ENCODE measurements around the gene PPP2R2D.

PPP2R2D gene

DNA sequence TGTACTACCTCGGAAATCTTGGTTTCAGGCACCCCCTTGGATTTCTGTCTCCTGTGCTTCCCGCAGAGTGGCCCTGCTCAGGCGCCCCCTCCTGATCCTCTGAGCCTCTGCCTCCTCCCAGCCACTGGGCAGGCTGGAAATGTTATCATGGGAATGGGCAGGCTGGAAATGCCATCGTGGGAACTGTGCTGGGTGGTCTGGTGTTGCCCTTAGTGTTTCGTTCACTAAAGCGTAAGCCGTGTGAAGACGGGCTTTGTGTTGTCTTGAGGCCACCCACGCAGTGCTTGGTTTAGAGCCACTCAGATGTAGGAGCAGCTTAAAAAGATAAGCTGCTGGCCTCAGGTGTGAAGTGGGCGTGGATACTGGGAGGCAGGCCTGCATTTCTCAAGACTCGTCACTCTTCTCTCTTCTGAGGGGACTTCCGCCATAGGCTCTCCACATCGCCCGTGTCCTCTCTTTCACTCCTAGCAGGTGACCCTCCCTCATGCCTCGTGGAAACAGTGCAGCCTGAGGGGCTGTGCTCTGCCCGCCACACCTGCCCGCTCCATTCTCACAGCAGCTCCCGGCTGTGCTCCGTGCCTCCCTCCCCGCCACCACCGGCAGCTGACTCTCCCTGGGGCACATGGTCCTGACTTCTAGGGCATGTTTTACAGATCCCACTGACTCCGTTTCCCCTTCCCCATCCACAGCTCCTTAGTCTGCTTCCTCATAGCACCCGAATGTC, 28.5 kb downstream of the PPP2R2D start:
- DNase-seq (ENCODE audit: low read depth in 2 of 2) = no peak

DNA sequence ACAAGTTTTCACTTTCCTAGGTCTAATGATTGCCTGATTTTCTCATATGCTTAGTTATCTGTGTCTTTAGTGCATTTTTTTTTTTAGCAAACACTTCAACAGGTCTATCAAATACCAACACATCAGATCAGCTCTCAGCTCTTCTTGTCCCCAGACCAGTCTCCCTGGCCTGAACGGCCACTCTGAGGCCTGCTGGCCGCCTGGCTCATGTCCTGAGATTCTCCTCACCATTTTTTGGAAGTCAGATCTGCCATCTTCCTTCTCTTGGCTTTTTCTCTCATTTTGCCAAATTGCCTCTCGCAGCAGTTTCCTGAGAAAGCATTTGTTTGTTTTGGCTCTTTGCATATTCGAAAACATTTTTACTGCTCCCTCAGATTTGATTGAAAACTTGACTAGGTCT, 29.3 kb downstream of the PPP2R2D start:
- DNase-seq (ENCODE audit: low read depth in 2 of 2) = no peak

DNA sequence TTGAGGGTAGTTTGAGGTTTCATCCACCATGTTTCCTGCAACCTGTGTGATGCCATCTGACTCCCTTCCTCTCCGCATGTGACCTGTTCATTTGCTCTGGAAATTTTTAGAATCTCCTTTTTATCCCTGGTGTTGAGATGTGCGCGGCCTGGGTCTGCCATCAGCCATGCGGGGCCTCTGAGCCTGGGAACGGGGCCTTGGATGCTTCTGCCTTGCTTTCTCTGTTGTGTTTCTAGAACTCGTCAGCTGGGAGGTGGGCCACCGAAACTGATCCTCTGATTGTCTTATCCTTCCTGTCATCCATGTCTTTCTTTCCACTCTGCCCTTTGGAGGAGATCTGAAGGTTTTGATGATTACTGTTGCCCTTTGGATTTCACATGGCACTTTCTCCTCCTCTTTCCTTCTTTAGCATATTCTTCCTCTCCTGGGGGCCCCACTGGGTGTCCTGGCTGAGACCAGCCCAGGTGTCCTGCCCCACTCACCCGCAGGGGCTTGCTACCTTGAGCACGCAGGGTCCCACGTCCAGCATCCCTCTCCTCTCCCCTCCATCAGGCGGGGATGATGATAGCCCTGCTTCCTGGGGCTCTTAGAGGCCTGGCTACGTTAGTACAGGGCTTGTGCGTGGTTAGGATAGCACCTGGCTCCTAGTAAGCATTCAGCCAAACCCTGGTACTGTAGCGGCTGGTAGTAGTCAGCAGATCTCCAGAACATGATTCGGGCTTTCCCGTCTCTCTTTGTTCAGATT, 29.9 kb downstream of the PPP2R2D start:
- DNase-seq (ENCODE audit: low read depth in 2 of 2) = no peak

DNA sequence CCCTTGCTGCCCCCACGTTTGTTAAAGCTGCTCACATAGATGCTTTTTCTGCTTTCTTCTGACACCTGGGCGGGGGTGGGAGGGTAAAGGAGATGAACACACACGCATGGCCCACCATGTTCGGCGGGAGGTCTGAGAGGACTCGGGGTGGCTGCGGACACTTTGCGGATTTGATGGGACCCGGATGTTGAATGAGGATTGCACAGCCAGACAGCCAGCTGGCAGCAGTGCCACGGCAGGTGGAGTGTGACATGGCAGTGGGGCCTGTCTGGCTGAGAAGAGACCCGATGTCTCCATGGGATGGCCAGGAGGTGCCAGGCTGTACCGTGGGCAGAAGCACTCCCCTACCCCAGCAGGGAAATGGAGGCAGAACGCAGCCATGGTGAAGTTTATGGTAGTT, 31.2 kb downstream of the PPP2R2D start:
- no peak for DNase-seq (ENCODE audit: low read depth in 2 of 2)

DNA sequence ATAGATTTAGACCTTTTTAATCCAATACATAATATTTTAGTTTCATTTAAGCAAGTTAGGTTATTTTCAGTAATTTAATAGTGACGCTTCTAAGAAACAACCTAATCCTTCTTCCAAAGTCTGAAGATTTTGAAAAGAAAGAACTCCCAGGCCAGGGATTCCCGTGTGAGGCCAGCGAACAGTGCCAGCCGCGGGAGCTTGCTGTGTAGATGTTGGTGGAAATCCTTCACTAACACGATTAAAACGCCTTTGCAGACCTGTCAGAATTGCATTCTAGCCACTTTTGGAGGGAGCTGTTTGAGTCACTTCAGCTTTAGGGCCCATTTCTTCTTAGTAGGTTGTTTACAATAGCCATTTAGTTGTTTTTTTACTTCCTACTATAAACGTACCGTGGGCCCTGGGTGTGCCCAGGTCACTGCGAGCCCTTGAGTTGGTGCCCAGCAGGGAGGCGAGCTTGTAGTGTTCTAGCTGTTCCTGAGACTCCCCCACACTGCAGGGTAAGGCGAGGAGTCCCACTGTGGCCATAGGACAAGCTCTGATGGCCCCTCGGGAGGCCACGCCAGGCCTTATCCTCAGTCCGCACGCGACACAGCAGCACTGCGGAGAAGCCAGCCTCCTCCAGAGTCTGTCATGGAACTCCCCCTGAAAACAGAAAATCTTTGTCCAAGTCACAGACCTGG, 32.3 kb downstream of the PPP2R2D start:
- DNase-seq (ENCODE audit: low read depth in 2 of 2) = no peak

DNA sequence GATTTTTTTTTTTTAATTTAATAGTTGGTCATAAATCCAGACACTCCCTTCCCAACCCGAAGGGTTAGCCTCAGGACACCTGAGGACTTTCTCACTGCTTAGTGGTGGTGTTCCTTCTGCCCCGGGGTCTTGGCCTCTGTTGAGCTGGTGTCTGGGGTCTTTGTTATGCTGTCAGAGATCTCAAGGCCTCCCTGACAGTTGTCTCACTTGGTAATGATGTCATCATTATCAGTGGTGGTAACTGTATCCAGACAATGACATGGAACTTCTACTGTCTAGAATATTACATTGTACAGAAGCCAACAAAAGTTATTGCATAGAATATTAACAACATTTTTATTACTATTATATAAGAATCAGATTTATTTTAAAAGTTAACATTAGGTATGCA, 32.9 kb downstream of the PPP2R2D start:
- DNase-seq (ENCODE audit: low read depth in 2 of 2) = no peak

DNA sequence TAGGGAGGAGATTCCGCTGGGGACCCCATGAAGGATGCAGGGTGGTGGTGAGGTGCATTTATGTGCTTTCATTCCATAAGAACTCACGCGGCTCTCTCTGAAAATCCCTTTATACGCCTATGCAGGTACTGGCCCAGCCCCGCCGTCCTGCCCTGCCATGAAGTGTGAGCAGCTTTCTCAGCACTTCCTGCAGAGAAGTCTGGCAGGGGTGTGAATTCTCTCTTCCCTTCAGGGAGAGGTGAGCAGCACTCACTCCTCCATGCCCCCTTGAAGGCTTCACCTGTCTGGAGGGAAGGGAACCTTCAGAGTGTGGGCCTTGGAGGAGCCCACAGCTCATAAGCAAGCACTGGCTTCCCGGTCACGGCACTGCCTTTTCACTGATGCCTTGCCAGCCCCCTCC, 34.0 kb downstream of the PPP2R2D start:
- no peak for DNase-seq (ENCODE audit: low read depth in 2 of 2)

DNA sequence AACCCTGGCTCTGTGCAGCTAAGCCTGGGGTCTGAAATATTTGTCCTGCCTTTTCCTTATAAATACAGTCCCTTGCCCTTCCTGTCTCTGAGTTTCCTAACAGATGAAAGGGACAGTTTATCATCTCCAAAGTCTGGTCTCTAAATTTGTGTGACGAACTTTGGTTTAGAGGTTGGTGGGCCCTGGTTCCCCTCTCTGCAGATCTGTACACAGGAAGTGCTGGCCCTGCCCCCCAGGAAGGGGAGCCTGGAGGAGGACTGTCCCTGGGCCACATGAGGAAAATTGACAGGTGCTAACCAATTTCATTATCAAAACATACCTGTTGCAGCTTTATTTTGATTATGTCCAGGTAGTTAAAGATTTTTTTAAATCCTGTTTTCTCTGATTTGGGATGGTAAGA, 34.5 kb downstream of the PPP2R2D start:
- DNase-seq (ENCODE audit: low read depth in 2 of 2) = no peak

DNA sequence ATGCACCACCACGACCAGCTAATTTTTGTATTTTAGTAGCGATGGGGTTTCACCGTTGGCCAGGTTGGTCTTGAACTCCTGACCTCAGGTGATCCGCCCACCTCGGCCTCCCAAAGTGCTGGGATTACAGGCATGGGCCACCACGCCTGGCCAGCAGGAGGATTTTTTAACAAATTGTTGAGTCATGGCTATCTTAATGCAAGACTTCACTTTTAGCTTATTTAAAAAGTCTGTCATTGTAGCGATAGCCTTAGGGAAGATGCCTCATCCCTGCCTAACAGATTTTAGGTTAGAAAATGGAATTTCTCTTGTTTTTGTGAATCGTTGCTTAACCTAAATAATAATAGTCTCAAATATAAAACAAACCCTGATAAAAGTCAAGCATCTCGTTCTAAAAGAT, 35.5 kb downstream of the PPP2R2D start:
- no peak for DNase-seq (ENCODE audit: low read depth in 2 of 2)

DNA sequence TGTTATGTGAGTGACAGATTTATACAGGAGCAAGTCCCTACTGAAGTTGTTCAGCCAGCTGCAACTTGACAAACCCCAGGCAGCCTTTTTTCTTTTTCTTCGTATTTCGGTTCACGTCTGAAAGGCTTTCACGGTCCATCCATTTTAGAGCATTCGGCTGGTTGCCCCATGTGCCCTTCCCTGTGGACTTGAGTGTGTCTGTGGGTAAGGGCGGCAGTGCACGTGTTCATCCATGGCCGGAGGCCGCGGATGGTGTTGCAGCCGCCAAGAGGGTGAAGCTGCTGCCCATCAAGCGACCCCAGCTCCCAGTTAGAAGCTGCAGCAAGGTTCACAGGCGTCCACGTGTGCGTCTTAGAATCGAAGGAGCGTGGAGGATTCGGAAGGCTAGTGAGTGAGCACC, 35.9 kb downstream of the PPP2R2D start:
- no peak for DNase-seq (ENCODE audit: low read depth in 2 of 2)

DNA sequence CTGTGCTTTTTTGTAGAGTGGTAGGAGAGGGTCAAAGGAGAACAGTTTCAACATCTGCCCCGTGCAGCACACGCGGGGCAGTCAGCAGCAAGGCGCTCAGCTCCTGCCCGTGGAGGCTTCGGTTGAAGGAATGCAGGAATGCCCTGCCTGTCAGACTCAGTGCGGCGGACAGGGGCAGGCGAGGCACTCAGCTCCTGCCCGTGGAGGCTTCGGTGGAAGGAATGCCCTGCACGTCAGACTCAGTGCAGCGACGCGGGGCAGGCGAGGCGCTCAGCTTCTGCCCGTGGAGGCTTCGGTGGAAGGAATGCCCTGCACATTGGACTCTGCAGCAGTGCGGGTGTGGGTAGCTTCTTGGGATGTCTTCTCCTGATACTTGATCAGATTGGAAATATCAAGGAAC, 37.0 kb downstream of the PPP2R2D start:
- no peak for DNase-seq (ENCODE audit: low read depth in 2 of 2)

DNA sequence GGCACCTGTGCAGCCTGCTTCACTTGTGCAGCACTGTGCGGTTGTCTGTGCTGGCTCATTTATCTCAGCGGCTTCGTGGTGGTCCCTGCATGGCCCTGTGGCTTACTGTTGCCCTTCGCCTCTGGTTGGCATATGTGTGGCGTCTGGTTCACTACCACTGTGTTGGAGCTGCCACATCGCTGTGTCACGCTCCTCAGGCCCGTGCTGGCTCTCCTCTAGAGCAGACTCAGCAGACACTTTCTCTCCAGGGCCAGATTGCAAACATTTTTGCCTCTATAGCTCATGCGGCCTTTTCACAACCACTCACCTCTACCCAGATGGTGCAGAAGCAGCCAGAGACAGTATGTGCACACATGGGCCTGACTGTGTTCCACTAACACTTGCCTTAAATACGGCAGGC, 37.9 kb downstream of the PPP2R2D start:
- no peak for DNase-seq (ENCODE audit: low read depth in 2 of 2)

DNA sequence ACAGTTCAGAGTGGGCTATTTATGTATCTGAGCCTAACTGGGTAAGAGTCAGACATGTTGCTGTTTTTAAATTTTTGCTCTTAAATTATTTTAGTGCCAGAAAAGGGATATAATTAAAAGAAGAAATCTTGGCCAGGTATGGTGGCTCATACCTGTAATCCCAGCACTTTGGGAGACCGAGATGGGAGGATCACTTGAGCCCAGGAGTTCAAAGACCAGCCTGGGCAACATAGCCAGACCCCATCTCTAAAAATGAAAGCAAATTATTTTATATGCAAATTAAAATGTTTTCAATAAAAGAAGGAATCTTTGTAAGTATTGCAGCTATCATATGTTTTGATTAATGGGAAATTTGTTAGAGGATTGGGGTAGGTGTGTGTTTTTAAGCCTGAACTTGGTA, 41.6 kb downstream of the PPP2R2D start:
- no peak for DNase-seq (ENCODE audit: low read depth in 2 of 2)

DNA sequence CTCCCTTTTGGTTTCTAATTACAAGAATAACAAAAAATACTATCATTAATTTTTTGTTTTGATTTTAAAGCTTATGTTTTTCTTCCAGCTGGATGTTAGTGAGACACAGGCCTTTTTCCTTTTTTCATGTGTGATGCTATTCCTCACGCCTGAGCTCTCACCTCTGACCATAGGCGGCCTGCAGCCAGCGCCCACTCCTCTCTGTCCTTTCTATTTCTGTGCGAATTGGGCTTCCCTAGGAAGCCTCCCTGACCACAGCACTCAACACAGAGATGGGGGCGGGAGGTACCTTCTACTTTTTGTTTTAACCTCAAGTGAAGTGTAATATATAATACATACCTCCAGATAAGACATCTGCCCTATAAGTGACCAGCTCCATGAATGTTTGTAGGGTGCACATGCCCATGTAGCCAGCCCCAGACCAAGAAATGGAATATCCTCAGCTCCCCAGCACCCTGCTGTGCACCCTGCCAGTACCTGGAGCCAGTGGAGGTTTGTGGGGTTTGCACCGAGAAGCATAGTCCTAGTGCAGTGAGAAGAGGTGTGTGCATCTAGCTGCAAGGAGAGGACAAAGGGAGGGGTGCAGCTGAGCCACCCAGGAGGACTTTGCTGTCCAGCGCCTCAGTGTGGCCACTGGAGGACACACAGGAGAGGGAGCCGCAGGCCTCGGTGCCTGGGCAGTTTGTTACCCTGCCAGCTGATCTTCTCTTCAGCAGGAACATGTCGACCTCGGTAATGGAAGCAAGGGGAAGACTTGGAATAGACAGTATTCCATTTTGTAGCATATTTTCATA, 42.4 kb downstream of the PPP2R2D start:
- no peak for DNase-seq (ENCODE audit: low read depth in 2 of 2)

DNA sequence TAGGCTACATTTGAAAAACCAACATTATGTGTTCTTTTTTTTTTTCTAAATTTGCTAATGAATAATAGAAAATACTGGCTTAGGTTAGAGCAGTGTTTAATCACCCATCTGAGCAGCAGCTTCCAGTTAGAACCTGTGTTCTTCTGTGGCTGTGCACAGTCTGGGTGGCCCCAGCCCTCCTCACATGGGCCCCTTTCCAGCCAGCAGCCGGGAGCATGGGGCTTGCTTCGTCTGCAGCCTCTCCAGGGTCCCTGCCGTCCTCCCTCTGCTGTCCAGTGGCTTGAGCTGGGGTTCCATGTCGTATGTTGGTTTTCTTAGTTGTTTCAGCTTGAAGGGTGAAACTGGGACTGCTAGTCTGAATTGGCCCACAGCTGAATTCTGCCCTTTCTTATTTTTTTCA, 43.6 kb downstream of the PPP2R2D start:
- no peak for DNase-seq (ENCODE audit: low read depth in 2 of 2)

DNA sequence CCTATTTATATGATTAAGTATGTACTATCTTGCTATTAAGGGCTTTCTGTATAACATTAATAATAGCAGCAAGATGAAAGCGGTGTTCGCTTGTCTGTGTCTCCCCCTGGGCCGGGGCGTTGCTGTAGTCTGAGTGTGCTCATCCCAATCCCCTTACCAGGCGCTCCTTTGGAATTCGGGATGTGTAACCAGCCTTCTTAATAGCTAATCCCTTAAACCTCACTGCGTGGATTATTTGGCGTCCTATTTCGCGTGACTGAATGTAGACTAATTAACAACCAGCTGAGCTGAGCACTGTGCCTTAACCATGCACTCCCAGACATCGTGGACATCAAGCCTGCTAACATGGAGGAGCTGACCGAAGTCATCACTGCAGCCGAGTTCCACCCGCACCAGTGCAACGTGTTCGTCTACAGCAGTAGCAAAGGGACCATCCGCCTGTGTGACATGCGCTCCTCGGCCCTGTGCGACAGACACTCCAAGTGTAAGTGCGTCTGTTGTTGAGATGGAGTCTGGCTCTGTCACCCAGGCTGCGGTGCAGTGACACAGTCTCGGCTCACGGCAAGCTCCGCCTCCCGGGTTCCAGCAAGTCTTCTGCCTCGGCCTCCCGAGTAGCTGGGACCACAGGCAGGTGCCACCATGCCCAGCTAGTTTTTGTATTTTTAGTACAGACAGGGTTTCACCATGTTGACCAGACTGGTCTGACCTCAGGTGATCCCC, 44.3 kb downstream of the PPP2R2D start:
- no peak for DNase-seq (ENCODE audit: low read depth in 2 of 2)

DNA sequence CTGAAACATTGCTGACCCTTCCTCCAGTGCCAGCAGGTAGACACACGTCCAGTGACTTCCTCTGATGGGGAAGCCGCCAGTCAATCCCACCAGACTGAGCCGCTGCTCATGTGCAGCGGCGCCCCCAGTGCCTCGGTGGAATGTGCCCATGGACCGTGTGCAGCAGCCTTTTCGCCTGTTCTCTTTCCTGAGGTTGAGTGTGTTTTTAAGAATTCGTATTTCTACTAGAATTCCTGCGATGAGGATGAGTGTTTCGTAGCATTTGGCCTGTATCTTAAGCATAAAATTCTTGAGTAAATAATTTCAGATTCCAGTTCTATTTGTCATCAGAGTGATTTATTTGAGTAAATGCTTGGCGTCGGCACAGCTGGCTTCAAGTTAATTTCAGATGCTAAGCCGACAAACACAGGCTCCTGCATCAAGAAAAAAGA, 45.5 kb downstream of the PPP2R2D start:
- DNase-seq (ENCODE audit: low read depth in 2 of 2) = no peak

DNA sequence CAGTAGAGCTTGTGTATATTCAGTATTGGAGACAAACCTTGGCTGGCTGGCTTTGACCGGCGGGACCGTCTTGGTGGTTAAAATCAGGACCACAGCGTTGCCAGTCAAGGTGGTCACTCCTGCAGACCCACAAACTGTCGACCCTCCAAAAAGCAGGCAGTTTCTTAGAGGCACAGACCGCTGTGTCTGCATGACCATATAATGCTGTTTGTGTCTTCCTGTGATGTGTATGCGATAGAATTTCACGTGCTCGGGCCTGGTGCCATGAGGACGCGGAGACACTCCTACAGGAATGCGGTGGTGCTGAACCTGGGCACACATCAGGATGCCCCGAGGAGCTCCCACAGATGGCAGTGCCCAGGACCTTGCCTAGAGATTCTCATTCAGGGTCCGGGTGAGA, 46.1 kb downstream of the PPP2R2D start:
- no peak for DNase-seq (ENCODE audit: low read depth in 2 of 2)

DNA sequence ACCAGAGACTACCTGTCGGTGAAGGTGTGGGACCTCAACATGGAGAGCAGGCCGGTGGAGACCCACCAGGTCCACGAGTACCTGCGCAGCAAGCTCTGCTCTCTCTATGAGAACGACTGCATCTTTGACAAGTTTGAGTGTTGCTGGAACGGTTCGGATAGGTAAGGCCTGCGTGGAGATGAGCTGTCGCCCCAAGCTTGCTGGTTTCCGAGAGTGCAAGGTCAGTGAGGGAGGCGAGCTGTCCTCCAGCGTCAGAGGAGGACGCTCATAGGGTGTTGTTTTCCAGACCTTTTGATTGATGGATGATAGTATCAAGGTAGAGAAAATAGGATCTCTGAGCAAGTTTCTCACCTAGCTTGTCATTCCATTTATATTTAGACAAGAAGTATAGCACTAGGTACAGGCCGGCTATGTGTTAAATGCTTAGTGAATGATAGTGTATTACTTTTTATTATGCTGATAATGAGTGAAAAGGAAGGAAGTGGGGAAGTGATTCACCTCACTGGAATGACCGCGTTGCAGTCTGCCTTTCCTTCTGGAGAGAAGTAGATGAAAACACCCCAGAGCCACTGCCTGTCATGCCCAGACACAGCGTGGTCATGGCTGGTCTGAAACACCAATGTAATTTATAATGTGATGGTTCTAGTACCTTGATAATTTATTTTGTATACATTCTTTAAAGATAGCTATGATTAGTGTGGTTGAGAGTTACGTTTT, 47.0 kb downstream of the PPP2R2D start:
- no peak for DNase-seq (ENCODE audit: low read depth in 2 of 2)

DNA sequence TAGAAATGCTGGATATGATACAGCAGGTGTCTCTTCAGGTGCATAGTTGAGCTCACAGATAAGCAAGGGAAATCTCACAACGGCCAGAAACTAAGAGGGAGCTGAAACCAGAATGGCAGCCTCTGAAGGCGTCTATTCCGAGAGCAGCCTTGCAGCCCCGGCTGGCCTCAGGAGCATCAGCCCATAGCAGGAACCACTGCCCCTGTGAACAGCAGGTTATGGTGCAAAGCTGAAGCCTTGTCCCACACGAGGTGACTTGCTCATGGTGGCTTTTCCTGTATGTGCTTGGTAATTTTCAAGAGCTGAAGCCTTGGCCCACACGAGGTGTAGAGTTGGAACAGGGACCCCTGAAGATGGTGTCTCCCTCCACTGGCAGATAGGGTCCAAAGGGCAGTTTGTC, 47.7 kb downstream of the PPP2R2D start:
- DNase-seq (ENCODE audit: low read depth in 2 of 2) = no peak
